ENCODE measurements around the gene MESP1. TPM values are rescaled to one million over a fixed set of nuclear protein-coding genes. Genes with fewer than 3 reads are reported as not detected.

MESP1 gene
- total RNA-seq, 4 donors from 2014 or later = 3.5 to 10.5 (median 6.2) TPM

DNA sequence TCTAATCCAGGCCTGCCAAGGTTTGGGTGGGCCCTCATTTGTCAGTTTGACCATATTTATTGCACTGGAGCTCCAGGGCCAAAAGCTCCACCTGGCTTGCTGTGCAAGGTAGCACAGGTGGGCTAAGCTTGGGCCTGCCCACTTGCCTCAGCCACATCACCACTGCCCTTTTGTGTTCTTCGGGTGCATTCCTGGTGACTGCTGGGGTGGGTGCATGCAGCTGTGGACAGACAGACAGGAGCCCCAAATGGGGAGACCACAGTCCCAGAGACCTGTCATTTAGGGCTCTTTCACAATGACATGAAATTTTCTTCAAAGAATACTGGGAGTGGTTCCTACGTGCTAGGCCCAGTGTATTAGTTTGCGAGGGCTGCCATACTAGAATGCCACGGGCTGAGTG is 27.8 kb upstream of the MESP1 start:
- no peak overlapping the region for H3K27ac ChIP-seq
- H3K9me3 ChIP-seq = no peaks in the 10 kb centered on the region
- WGBS, 2 donors = 92 to 95% methylated on average over 4 of the region's 4 CpGs
- DNase-seq (ENCODE audit: low spot score in 2 of 2) = no peak
- TF ChIP-seq, protein P1, sequence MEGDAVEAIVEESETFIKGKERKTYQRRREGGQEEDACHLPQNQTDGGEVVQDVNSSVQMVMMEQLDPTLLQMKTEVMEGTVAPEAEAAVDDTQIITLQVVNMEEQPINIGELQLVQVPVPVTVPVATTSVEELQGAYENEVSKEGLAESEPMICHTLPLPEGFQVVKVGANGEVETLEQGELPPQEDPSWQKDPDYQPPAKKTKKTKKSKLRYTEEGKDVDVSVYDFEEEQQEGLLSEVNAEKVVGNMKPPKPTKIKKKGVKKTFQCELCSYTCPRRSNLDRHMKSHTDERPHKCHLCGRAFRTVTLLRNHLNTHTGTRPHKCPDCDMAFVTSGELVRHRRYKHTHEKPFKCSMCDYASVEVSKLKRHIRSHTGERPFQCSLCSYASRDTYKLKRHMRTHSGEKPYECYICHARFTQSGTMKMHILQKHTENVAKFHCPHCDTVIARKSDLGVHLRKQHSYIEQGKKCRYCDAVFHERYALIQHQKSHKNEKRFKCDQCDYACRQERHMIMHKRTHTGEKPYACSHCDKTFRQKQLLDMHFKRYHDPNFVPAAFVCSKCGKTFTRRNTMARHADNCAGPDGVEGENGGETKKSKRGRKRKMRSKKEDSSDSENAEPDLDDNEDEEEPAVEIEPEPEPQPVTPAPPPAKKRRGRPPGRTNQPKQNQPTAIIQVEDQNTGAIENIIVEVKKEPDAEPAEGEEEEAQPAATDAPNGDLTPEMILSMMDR (IDR thresholded peaks at IDR 0.05) = no peak
- no peak for TF ChIP-seq EP300 (IDR thresholded peaks at IDR 0.05)
- no peak for TF ChIP-seq POLR2A (IDR thresholded peaks at IDR 0.05)
- no peaks in the 10 kb centered on the region for H3K36me3 ChIP-seq
- peaks cover 0 to 18% (median 6%) of the 10 kb centered on the region in 4 donors for H3K4me1 ChIP-seq
- H3K4me3 ChIP-seq = no peak overlapping the region
- H3K27me3 ChIP-seq = no peaks in the 10 kb centered on the region

- Histone ChIP-seq H3K4me1 (peaks cover 0 to 18% (median 6%) of the 10 kb centered on the region in 4 donors), H3K9me3 (no peaks in the 10 kb centered on the region), H3K4me3 (no peak overlapping the region), H3K36me3 (no peaks in the 10 kb centered on the region), H3K27ac (no peak overlapping the region), H3K27me3 (no peaks in the 10 kb centered on the region)
- 82 to 83% methylated on average over 10 of the region's 10 CpGs for WGBS, 2 donors
- TF ChIP-seq, protein P1 (IDR thresholded peaks at IDR 0.05) = no peak
- no peak for TF ChIP-seq POLR2A (IDR thresholded peaks at IDR 0.05)
- TF ChIP-seq EP300 (IDR thresholded peaks at IDR 0.05) = no peak
- no peak for DNase-seq (ENCODE audit: low spot score in 2 of 2)
Measured at GRCh38 chr15:89777782-89778380, 26.8 kb upstream of the MESP1 start.

DNA sequence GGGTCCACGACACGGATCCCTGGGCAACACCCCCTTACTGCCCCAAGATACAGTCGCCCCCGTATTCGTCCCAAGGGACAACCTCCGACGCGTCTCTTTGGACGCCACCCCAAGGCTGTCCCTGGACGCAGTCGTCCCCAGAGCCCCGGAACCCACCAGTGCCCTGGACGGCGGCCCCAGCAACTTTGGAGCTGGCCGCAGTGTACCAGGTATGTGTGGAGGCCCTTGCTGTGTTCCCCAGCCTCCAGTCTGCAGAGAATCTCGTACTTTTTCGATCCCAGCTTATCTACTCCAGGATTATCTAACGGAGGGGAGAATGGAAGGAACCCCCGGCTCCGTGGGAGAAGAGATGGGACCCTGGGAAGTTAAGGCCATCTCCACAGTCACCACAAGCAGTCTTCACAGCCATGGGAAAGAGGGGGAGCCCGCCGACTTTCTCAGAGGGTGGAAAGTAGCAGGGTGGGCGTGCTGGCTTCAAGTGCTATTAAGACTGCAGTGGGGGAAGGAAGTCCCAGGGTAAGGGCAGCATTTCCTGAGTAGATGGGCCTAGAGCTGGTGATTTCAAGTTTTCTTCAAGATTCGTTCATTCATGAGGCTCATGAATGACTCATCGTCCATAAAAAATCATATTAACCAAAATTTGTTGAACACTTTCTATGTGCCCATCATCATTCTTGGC is 26.2 kb upstream of the MESP1 start:
- Histone ChIP-seq H3K4me3 (peak overlapping the region; percentile 31 to 57 (median 50)), H3K9me3 (no peaks in the 10 kb centered on the region), H3K27me3 (no peaks in the 10 kb centered on the region), H3K4me1 (peaks cover 0 to 18% (median 6%) of the 10 kb centered on the region in 4 donors), H3K27ac (peak overlapping the region in 2 of 4 donors; percentile 60 to 74), H3K36me3 (no peaks in the 10 kb centered on the region)
- no peak for DNase-seq (ENCODE audit: low spot score in 2 of 2)
- 66 to 76% methylated on average over 11 to 24 of the region's 25 CpGs for WGBS, 2 donors
- TF ChIP-seq POLR2A (IDR thresholded peaks at IDR 0.05) (no peak), EP300 (IDR thresholded peaks at IDR 0.05) (no peak)
- TF ChIP-seq, protein P1 (IDR thresholded peaks at IDR 0.05) = no peak

- Histone ChIP-seq H3K27ac (peak within 1 kb of the TSS in 3 of 4 donors; percentile 14 to 74 (median 60)), H3K9me3 (no peaks in the 10 kb centered on the region), H3K36me3 (no peaks in the 10 kb centered on the region), H3K4me1 (peaks cover 0 to 18% (median 6%) of the 10 kb centered on the region in 4 donors), H3K4me3 (peak within 1 kb of the TSS; percentile 31 to 57 (median 50)), H3K27me3 (no peaks in the 10 kb centered on the region)
- 2 to 3% methylated on average over 17 to 59 of the region's 82 CpGs for WGBS, 2 donors
- TF ChIP-seq, protein P1 (IDR thresholded peaks at IDR 0.05) = peak; percentile 31 to 80 (median 46)
- peak in 1 of 2 donors; percentile 41 for TF ChIP-seq POLR2A (IDR thresholded peaks at IDR 0.05)
- peak in 1 of 2 donors; percentile 41 for TF ChIP-seq EP300 (IDR thresholded peaks at IDR 0.05)
- DNase-seq (ENCODE audit: low spot score in 2 of 2) = peak; percentile 66 to 72
Measured at GRCh38 chr15:89776274-89777072, 25.4 kb upstream of the MESP1 start, which contains the start of gene MESP2. MESP2 (plus strand) TSS chr15:89776332; CDS start chr15:89776358, 26 bp downstream.
